G401 (cell line): ENCODE results near the gene ACOXL. TPM values are rescaled to one million over a fixed set of nuclear protein-coding genes. Genes with fewer than 3 reads are reported as not detected.
"Not testable (repeated sequence)": the region's sequence is repeated elsewhere in the genome, so short reads cannot be mapped to it uniquely, and the experiment has no call there.

Source experiments
- DNase-seq: peaks from one replicate; pipeline ENCODE4 v3.0.0-alpha.2; 2015; ENCODE audit warnings: low spot score
- in situ Hi-C: cut with HindIII; loops from 2 replicates; pipeline ENCODE4 v1.10.0; 2016; ENCODE audit warnings: low sequenced_read_pairs, mixed read lengths
- total RNA-seq: library from RNA; depleted of rRNA; stranded (reverse); fragments of >200 nt; shearing (Covaris generic); gene quantifications from 2 replicates; pipeline ENCODE4 v1.2.3, GENCODE V29; 2014

The ACOXL gene
- total RNA-seq, 1 experiment from 2014 or later = not detected

- in situ Hi-C loops = no loop called here
- DNase-seq = no peak
Measured at GRCh38 chr2:110933420-110933819, 201.0 kb downstream of the ACOXL start.

GRCh38 chr2:110934948-110935347 is 202.6 kb downstream of the ACOXL start:
- in situ Hi-C loops = no loop called here
- no peak for DNase-seq

GRCh38 chr2:110940376-110940910 is 208.1 kb downstream of the ACOXL start:
- DNase-seq = no peak
- in situ Hi-C loops = no loop called here

- DNase-seq = no peak
- in situ Hi-C loops = no loop called here
Measured at GRCh38 chr2:110941226-110941625, 208.9 kb downstream of the ACOXL start.

GRCh38 chr2:110943070-110943634 is 210.8 kb downstream of the ACOXL start:
- in situ Hi-C loops = no loop called here
- no peak for DNase-seq

GRCh38 chr2:110946902-110947301 is 214.5 kb downstream of the ACOXL start:
- in situ Hi-C loops = no loop called here
- DNase-seq = no peak

GRCh38 chr2:110948027-110948674 is 215.8 kb downstream of the ACOXL start:
- DNase-seq = no peak
- in situ Hi-C loops = no loop called here

- in situ Hi-C loops = no loop called here
- no peak for DNase-seq
Measured at GRCh38 chr2:110950281-110950680, 217.9 kb downstream of the ACOXL start.

GRCh38 chr2:110955045-110955444 is 222.7 kb downstream of the ACOXL start:
- DNase-seq = no peak
- in situ Hi-C loops = no loop called here

- in situ Hi-C loops = no loop called here
- DNase-seq = no peak
Measured at GRCh38 chr2:110955556-110955955, 223.2 kb downstream of the ACOXL start.

GRCh38 chr2:110957293-110957692 is 224.9 kb downstream of the ACOXL start:
- no peak for DNase-seq
- in situ Hi-C loops = no loop called here

GRCh38 chr2:110958346-110959119 is 226.2 kb downstream of the ACOXL start:
- in situ Hi-C loops = no loop called here
- DNase-seq = no peak

- no peak for DNase-seq
- in situ Hi-C loops = no loop called here
Measured at GRCh38 chr2:110959198-110959597, 226.8 kb downstream of the ACOXL start.

- no peak for DNase-seq
- in situ Hi-C loops = no loop called here
Measured at GRCh38 chr2:110960281-110960680, 227.9 kb downstream of the ACOXL start.

GRCh38 chr2:110960954-110961353 is 228.6 kb downstream of the ACOXL start:
- DNase-seq = no peak
- in situ Hi-C loops = no loop called here

GRCh38 chr2:110961643-110962042 is 229.3 kb downstream of the ACOXL start:
- DNase-seq, in situ Hi-C loops: not testable (repeated sequence)

GRCh38 chr2:110969696-110970095 is 237.3 kb downstream of the ACOXL start:
- no peak for DNase-seq
- in situ Hi-C loops = no loop called here

- in situ Hi-C loops = no loop called here
Measured at GRCh38 chr2:110970201-110970600, 237.8 kb downstream of the ACOXL start.

GRCh38 chr2:110971811-110972210 is 239.4 kb downstream of the ACOXL start:
- in situ Hi-C loops = no loop called here
- no peak for DNase-seq

More at GRCh38 chr2:110970201-110970600, 237.8 kb downstream of the ACOXL start:
- no peak for DNase-seq

GRCh38 chr2:110973262-110973661 is 240.9 kb downstream of the ACOXL start:
- DNase-seq = no peak
- in situ Hi-C loops = no loop called here
